Thyroid gland (tissue), 4 donors: ENCODE measurements around the gene SYP.

Experiments
- POLR2A ChIP-seq, 2 donors: fragments of 450-650 bp; IDR thresholded peaks; one replicate each; pipeline ENCODE4 v1.6.1; 2017; ENCODE audit warnings: antibody characterized with exemption in 2 of 2, mild to moderate bottlenecking in 2 of 2, moderate library complexity in 1 of 2
- TF ChIP-seq, protein P1 (sequence below), 6 experiments: fragments of 200-600 bp in 3 of 6; fragments of 450-650 bp in 3 of 6; sonication (generic) in 3 of 6; IDR thresholded peaks; one replicate each; pipeline ENCODE4 v1.5.1; 2016 to 2019; ENCODE audit warnings: antibody characterized with exemption in 6 of 6, mild to moderate bottlenecking in 2 of 6, inconsistent platforms in 1 of 6, moderate library complexity in 1 of 6

DNA sequence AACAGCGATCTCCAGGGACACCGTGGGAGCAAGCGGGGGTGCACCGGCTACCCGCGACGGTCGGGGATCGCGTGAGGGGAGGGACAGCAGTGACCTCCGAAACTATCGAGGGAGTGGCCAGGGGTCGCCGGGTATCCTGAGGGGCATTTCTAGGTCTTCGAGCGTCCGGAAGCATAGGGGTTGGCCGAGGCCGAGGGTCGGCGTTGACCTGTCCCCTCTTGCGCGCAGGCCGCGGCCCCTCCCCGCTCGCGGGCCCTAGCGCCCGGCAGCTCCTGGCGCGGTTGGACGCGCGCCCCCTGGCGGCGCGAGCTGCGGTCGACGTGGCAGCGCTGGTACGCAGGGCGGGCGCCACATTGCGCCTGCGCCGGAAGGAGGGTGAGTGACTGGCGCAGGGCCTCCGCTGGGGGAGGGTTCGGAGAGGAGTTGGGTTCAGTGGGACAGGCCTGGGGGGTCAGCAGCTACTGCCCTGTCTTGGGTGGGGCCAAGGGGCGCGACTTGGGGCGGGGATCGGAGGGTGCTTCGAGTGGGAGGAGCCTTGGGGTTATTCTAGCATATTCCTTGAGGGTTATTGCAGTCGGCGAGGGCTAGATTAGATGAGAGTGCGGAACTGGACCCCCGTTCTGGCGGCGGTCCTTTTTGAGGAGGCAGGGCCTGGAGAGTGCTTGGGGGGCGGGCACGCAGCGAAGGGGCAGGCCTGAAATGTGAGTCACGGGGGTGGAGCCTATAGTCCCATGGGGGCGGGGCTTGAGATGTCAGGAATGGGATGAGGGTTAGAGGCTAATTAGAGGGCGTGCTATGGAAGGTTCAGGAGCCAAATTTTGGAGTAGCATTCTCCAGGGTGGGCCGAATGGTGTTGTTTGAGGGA, 36.2 kb downstream of the SYP start:
- TF ChIP-seq, protein P1, sequence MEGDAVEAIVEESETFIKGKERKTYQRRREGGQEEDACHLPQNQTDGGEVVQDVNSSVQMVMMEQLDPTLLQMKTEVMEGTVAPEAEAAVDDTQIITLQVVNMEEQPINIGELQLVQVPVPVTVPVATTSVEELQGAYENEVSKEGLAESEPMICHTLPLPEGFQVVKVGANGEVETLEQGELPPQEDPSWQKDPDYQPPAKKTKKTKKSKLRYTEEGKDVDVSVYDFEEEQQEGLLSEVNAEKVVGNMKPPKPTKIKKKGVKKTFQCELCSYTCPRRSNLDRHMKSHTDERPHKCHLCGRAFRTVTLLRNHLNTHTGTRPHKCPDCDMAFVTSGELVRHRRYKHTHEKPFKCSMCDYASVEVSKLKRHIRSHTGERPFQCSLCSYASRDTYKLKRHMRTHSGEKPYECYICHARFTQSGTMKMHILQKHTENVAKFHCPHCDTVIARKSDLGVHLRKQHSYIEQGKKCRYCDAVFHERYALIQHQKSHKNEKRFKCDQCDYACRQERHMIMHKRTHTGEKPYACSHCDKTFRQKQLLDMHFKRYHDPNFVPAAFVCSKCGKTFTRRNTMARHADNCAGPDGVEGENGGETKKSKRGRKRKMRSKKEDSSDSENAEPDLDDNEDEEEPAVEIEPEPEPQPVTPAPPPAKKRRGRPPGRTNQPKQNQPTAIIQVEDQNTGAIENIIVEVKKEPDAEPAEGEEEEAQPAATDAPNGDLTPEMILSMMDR (IDR thresholded peaks at IDR 0.05): peak in 5 of 6 experiments; percentile 27 to 91 (median 78)
- TF ChIP-seq POLR2A (IDR thresholded peaks at IDR 0.05): peak in 1 of 2 donors; percentile 85
